ENCODE measurements around the gene ZNF652. TPM values are rescaled to one million over a fixed set of nuclear protein-coding genes. Genes with fewer than 3 reads are reported as not detected.

Gene ZNF652
- total RNA-seq, 1 experiment from 2014 or later, result 42.8 TPM

DNA sequence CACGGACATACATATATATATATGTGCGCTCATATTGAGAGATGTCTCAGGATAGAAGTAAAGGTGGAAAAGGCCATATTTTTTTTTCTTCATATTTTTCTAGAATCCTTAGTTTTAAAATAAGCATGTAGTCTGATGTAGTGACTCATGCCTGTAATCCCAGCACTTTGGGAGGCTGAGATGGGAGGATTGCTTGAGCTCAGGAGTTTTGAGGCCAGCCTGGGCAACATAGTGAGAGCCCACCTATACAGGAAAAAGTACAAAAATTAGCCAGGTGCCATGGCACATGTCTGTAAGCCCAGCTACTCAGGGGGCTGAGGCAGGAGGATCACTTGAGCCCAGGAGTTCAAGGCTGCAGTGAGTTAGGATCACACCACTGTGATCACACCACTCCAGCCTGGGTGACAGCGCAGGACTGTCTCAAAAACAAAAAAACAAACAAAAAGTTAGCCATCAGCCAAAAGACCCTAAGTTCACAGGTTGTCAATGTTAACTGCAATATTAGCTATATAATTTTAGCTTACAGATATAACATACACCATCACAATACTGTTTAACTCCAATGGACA is 10.4 kb downstream of the ZNF652 start:
- no TSS peak for BruUV-seq (replicated peaks)
- CTCF ChIA-PET, result interaction anchor here (1.0 kb wide), 1 partner anchor 13 kb away, joined by 3 read pairs; no protein-coding TSS in a partner anchor
- H3K9me3 Mint-ChIP-seq (ENCODE audit: low read depth, unreplicated experiment), result no peaks in the 10 kb centered on the region
- H3K4me3 Mint-ChIP-seq (ENCODE audit: low read depth, unreplicated experiment), result no peak overlapping the region
- TF ChIP-seq, protein P1, sequence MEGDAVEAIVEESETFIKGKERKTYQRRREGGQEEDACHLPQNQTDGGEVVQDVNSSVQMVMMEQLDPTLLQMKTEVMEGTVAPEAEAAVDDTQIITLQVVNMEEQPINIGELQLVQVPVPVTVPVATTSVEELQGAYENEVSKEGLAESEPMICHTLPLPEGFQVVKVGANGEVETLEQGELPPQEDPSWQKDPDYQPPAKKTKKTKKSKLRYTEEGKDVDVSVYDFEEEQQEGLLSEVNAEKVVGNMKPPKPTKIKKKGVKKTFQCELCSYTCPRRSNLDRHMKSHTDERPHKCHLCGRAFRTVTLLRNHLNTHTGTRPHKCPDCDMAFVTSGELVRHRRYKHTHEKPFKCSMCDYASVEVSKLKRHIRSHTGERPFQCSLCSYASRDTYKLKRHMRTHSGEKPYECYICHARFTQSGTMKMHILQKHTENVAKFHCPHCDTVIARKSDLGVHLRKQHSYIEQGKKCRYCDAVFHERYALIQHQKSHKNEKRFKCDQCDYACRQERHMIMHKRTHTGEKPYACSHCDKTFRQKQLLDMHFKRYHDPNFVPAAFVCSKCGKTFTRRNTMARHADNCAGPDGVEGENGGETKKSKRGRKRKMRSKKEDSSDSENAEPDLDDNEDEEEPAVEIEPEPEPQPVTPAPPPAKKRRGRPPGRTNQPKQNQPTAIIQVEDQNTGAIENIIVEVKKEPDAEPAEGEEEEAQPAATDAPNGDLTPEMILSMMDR (IDR thresholded peaks at IDR 0.05; ENCODE audit: unreplicated experiment), result no peak
- no peaks in the 10 kb centered on the region for H3K27me3 Mint-ChIP-seq (ENCODE audit: unreplicated experiment)
- intact Hi-C loops (cut with micrococcal nuclease; ENCODE audit: unreplicated experiment), result no loop called here
- no peak overlapping the region for H3K27ac Mint-ChIP-seq (ENCODE audit: unreplicated experiment)
- H3K36me3 Mint-ChIP-seq (ENCODE audit: insufficient read depth, unreplicated experiment), result no peaks in the 10 kb centered on the region
- no peaks in the 10 kb centered on the region for H3K4me1 Mint-ChIP-seq (ENCODE audit: low read depth, unreplicated experiment)
- DNase-seq, result no peak

- Mint-ChIP-seq H3K4me3 (ENCODE audit: low read depth, unreplicated experiment) (no peak overlapping the region), H3K36me3 (ENCODE audit: insufficient read depth, unreplicated experiment) (no peaks in the 10 kb centered on the region), H3K9me3 (ENCODE audit: low read depth, unreplicated experiment) (no peaks in the 10 kb centered on the region), H3K27ac (ENCODE audit: unreplicated experiment) (no peak overlapping the region), H3K27me3 (ENCODE audit: unreplicated experiment) (no peaks in the 10 kb centered on the region), H3K4me1 (ENCODE audit: low read depth, unreplicated experiment) (no peaks in the 10 kb centered on the region)
- intact Hi-C loops (cut with micrococcal nuclease; ENCODE audit: unreplicated experiment), result no loop called here
- no peak for DNase-seq
- BruUV-seq (replicated peaks), result no TSS peak
- CTCF ChIA-PET, result interaction anchor here (1.4 kb wide), 1 partner anchor 10 kb away, joined by 4 read pairs; no protein-coding TSS in a partner anchor
- TF ChIP-seq, protein P1 (IDR thresholded peaks at IDR 0.05; ENCODE audit: unreplicated experiment), result no peak
Measured at GRCh38 chr17:49349541-49349940, 12.5 kb downstream of the ZNF652 start.

DNA sequence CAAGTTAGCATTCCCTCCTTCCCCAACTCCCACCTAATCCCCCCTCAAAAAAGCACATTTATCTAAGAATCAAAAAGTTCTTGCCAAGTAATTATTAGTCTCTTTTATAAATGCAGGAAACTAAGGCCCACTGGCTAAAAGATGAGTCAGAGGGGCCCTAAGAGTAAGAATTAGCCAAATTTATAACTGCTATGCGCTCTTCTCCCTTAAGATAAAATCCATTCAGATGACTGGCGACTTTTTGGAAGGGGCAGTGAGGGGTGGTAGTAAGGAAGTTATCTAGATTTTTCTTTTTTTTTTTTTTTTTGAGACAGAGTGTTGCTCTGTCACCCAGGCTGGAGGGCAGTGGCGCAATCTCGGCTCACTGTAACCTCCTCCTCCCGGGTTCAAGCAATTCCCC is 17.1 kb downstream of the ZNF652 start:
- CTCF ChIA-PET, result interaction anchor here (0.7 kb wide), 1 partner anchor 394 kb away, joined by 3 read pairs; no protein-coding TSS in a partner anchor
- no peaks in the 10 kb centered on the region for H3K9me3 Mint-ChIP-seq (ENCODE audit: low read depth, unreplicated experiment)
- DNase-seq, result no peak
- H3K36me3 Mint-ChIP-seq (ENCODE audit: insufficient read depth, unreplicated experiment), result no peaks in the 10 kb centered on the region
- no peaks in the 10 kb centered on the region for H3K27me3 Mint-ChIP-seq (ENCODE audit: unreplicated experiment)
- no peak overlapping the region for H3K4me3 Mint-ChIP-seq (ENCODE audit: low read depth, unreplicated experiment)
- intact Hi-C loops (cut with micrococcal nuclease; ENCODE audit: unreplicated experiment), result no loop called here
- BruUV-seq (replicated peaks), result no TSS peak
- H3K4me1 Mint-ChIP-seq (ENCODE audit: low read depth, unreplicated experiment), result no peaks in the 10 kb centered on the region
- H3K27ac Mint-ChIP-seq (ENCODE audit: unreplicated experiment), result no peak overlapping the region
- TF ChIP-seq, protein P1 (IDR thresholded peaks at IDR 0.05; ENCODE audit: unreplicated experiment), result no peak

DNA sequence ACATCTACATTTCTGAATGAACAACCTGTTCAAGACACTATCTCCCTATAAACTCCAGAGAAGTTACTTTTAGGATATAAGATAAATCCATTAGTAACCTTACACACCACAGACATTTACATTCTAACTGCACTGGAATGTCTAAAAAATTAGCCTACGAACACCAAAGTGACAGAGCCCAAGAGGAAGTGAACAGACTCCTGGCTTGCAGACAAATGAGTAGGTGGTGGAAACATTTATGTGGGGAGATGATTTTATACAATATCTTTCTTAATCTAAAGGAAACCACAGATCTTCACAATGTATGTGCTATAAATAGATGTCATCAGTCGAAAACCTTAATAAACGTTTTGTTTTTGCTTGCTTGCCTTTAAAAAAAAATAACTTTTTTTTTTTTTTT is 18.8 kb downstream of the ZNF652 start:
- H3K27me3 Mint-ChIP-seq (ENCODE audit: unreplicated experiment), result no peaks in the 10 kb centered on the region
- intact Hi-C loops (cut with micrococcal nuclease; ENCODE audit: unreplicated experiment), result no loop called here
- no TSS peak for BruUV-seq (replicated peaks)
- H3K36me3 Mint-ChIP-seq (ENCODE audit: insufficient read depth, unreplicated experiment), result no peaks in the 10 kb centered on the region
- CTCF ChIA-PET, result no interaction called here
- no peak overlapping the region for H3K4me3 Mint-ChIP-seq (ENCODE audit: low read depth, unreplicated experiment)
- no peak overlapping the region for H3K27ac Mint-ChIP-seq (ENCODE audit: unreplicated experiment)
- no peaks in the 10 kb centered on the region for H3K9me3 Mint-ChIP-seq (ENCODE audit: low read depth, unreplicated experiment)
- TF ChIP-seq, protein P1 (IDR thresholded peaks at IDR 0.05; ENCODE audit: unreplicated experiment), result no peak
- H3K4me1 Mint-ChIP-seq (ENCODE audit: low read depth, unreplicated experiment), result no peaks in the 10 kb centered on the region
- no peak for DNase-seq

All from Calu3 (cell line).